PC-9 (cell line): Measurements from ENCODE around the gene GPM6B. TPM values are rescaled to one million over a fixed set of nuclear protein-coding genes. Genes with fewer than 3 reads are reported as not detected.

Experiments
- BruUV-seq: library from RNA; stranded (reverse); fragments of 400-500 nt; replicated peaks from 2 replicates; lab custom pipeline; 2021; lab: Mats Ljungman, UMichigan
- CTCF ChIA-PET: fragments of 300-600 bp; sonication (Branson Sonifier 250); formaldehyde crosslinking; loops from one replicate; lab custom pipeline; 2022; ENCODE audit warnings: antibody characterized with exemption; lab: Charles Lee
- POLR2A ChIA-PET: fragments of 300-600 bp; sonication (Branson Sonifier 250); formaldehyde crosslinking; loops from one replicate; lab custom pipeline; 2022; ENCODE audit warnings: antibody characterized with exemption; ENCODE audit not compliant: unreplicated experiment; lab: Charles Lee
- DNase-seq, 2 experiments: peaks; one replicate each; pipeline versions ENCODE4 v3.0.0 to v3.0.0-alpha.2; 2015 to 2022; ENCODE audit warnings: mixed read lengths in 1 of 2
- H2AFZ ChIP-seq: fragments of 200-600 bp; sonication (generic); 2 replicates; pipeline ENCODE4 v1.8.1; 2017; ENCODE audit warnings: antibody characterized with exemption
- H3F3A ChIP-seq: fragments of 200-600 bp; sonication (generic); 2 replicates; pipeline ENCODE4 v1.8.1; 2017; ENCODE audit warnings: antibody characterized with exemption, mild to moderate bottlenecking, low read depth; ENCODE audit not compliant: insufficient read depth
- H3K27ac ChIP-seq: fragments of 200-600 bp; sonication (generic); 2 replicates; pipeline ENCODE4 v1.6.1; 2016; ENCODE audit warnings: mixed run types
- H3K27me3 ChIP-seq: fragments of 200-600 bp; sonication (generic); 2 replicates; pipeline ENCODE4 v1.6.1; 2016; ENCODE audit warnings: low read depth, mixed run types; ENCODE audit not compliant: insufficient read depth
- H3K36me3 ChIP-seq: fragments of 200-600 bp; sonication (generic); 2 replicates; pipeline ENCODE4 v1.6.1; 2016; ENCODE audit warnings: low read depth, mixed run types
- H3K4me1 ChIP-seq: fragments of 200-600 bp; sonication (generic); replicated peaks from 2 replicates; pipeline ENCODE4 v1.6.1; 2016; ENCODE audit warnings: mixed run types; ENCODE audit not compliant: insufficient read depth
- H3K4me2 ChIP-seq: fragments of 200-600 bp; sonication (generic); 2 replicates; pipeline ENCODE4 v1.6.1; 2017; ENCODE audit warnings: mixed run types
- H3K4me3 ChIP-seq: fragments of 200-600 bp; sonication (generic); 2 replicates; pipeline ENCODE4 v1.6.1; 2016; ENCODE audit warnings: mixed run types
- H3K79me2 ChIP-seq: fragments of 200-600 bp; sonication (generic); 2 replicates; pipeline ENCODE4 v1.6.1; 2017; ENCODE audit warnings: low read depth, mixed run types
- H3K9me2 ChIP-seq: fragments of 200-600 bp; sonication (generic); 2 replicates; pipeline ENCODE4 v1.8.1; 2017; ENCODE audit warnings: mild to moderate bottlenecking; ENCODE audit not compliant: insufficient read depth
- H3K9me3 ChIP-seq: fragments of 200-600 bp; sonication (generic); 2 replicates; pipeline ENCODE4 v1.8.1; 2016; ENCODE audit warnings: low read depth; ENCODE audit not compliant: insufficient read depth
- H4K20me1 ChIP-seq: fragments of 200-600 bp; sonication (generic); 2 replicates; pipeline ENCODE4 v1.8.1; 2017; ENCODE audit not compliant: insufficient read depth
- EZH2 ChIP-seq: fragments of 200-600 bp; sonication (generic); IDR thresholded peaks from 2 replicates; pipeline ENCODE4 v1.8.0; 2017; ENCODE audit warnings: antibody characterized with exemption, low read depth
- intact Hi-C: fragments of 100-400 bp; cut with micrococcal nuclease; formaldehyde crosslinking; loops from one replicate; pipeline ENCODE4 v1.10.0; 2022; ENCODE audit not compliant: unreplicated experiment
- total RNA-seq: library from RNA; stranded (reverse); gene quantifications from 2 replicates; pipeline ENCODE4 v1.2.3, GENCODE V29; 2021
- TF ChIP-seq, protein P1 (sequence below): fragments of 200-600 bp; sonication (generic); conservative IDR thresholded peaks from 2 replicates; pipeline ENCODE4 v1.6.1; 2017; ENCODE audit warnings: mixed run types, antibody characterized with exemption, mild to moderate bottlenecking, moderate library complexity

Gene GPM6B
- total RNA-seq, 1 experiment from 2014 or later: not detected

DNA sequence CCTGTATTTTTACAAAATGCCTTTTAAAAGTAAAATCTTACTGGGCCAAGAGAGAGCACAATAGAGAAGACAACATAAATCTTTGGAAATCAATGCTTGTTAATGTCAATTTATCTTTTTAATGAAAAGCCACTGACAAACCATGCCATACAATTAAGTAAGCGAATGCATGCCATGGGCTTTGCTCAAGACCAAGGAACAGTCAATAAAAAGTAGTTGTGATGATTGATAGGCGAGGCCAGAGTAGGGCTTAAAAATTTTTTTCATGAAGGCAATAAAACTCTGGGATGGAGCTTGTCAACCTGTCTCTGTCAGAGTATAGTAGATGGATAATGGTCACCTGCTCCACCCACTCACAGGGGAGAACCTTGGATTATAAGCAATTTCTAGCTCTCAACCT, 17.5 kb upstream of the GPM6B start:
- CTCF ChIA-PET: no interaction called here
- DNase-seq: no peak
- TF ChIP-seq, protein P1, sequence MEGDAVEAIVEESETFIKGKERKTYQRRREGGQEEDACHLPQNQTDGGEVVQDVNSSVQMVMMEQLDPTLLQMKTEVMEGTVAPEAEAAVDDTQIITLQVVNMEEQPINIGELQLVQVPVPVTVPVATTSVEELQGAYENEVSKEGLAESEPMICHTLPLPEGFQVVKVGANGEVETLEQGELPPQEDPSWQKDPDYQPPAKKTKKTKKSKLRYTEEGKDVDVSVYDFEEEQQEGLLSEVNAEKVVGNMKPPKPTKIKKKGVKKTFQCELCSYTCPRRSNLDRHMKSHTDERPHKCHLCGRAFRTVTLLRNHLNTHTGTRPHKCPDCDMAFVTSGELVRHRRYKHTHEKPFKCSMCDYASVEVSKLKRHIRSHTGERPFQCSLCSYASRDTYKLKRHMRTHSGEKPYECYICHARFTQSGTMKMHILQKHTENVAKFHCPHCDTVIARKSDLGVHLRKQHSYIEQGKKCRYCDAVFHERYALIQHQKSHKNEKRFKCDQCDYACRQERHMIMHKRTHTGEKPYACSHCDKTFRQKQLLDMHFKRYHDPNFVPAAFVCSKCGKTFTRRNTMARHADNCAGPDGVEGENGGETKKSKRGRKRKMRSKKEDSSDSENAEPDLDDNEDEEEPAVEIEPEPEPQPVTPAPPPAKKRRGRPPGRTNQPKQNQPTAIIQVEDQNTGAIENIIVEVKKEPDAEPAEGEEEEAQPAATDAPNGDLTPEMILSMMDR: no peak
- no peak for TF ChIP-seq EZH2
- Histone ChIP-seq H3K36me3 (no peaks in the 10 kb centered on the region), H3F3A (no peaks in the 10 kb centered on the region), H3K9me3 (no peaks in the 10 kb centered on the region), H3K79me2 (no peaks in the 10 kb centered on the region), H3K9me2 (no peaks in the 10 kb centered on the region), H3K4me2 (no peak overlapping the region), H3K27ac (no peak overlapping the region), H3K4me3 (no peak overlapping the region), H3K27me3 (no peaks in the 10 kb centered on the region), H2AFZ (no peak overlapping the region), H4K20me1 (no peaks in the 10 kb centered on the region), H3K4me1 (no peaks in the 10 kb centered on the region)
- POLR2A ChIA-PET: no interaction called here
- BruUV-seq: no TSS peak
- intact Hi-C loops: no loop called here

- no peak overlapping the region for H3K4me2 ChIP-seq
- no peaks in the 10 kb centered on the region for H4K20me1 ChIP-seq
- H3K79me2 ChIP-seq: no peaks in the 10 kb centered on the region
- no TSS peak for BruUV-seq
- CTCF ChIA-PET: no interaction called here
- H3K27ac ChIP-seq: no peak overlapping the region
- H3K27me3 ChIP-seq: 0 out of 2 replicates have a peak, but pooled peaks cover 5% of the 10 kb centered on the region
- intact Hi-C loops: no loop called here
- no peak overlapping the region for H3K4me3 ChIP-seq
- H3K4me1 ChIP-seq: no peaks in the 10 kb centered on the region
- TF ChIP-seq EZH2: no peak
- TF ChIP-seq, protein P1: no peak
- H2AFZ ChIP-seq: no peak overlapping the region
- H3K9me2 ChIP-seq: no peaks in the 10 kb centered on the region
- POLR2A ChIA-PET: no interaction called here
- H3F3A ChIP-seq: no peaks in the 10 kb centered on the region
- no peaks in the 10 kb centered on the region for H3K9me3 ChIP-seq
- DNase-seq: no peak
- H3K36me3 ChIP-seq: no peaks in the 10 kb centered on the region
Observed at GRCh38 chrX:13829983-13830382, 13.1 kb upstream of the GPM6B start.

DNA sequence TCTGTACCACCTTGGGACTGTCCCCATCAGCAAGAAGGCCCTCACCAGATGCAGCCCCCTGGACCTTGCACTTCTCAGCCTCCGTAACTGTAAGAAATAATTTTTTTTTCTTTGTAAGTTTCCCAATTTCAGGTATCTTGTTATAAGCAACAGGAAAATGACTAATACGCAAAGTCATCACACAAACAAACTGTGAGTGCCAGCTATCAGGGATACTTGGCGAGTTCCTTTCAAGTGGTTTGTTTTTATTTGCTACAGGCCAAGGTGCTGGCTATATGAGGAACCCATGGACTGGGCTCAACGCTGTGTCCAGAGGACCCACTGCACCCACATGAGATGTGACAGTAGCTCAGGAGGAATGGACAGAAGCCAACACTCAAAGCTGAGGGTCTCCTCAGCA, 11.5 kb upstream of the GPM6B start:
- Histone ChIP-seq H3K4me2 (no peak overlapping the region), H3K27me3 (0 out of 2 replicates have a peak, but pooled peaks cover 5% of the 10 kb centered on the region), H4K20me1 (no peaks in the 10 kb centered on the region), H3K4me3 (no peak overlapping the region), H3K79me2 (no peaks in the 10 kb centered on the region), H3F3A (no peaks in the 10 kb centered on the region), H3K36me3 (no peaks in the 10 kb centered on the region), H3K4me1 (no peaks in the 10 kb centered on the region), H3K27ac (no peak overlapping the region), H3K9me2 (no peaks in the 10 kb centered on the region), H2AFZ (no peak overlapping the region), H3K9me3 (no peaks in the 10 kb centered on the region)
- ChIA-PET CTCF (no interaction called here), POLR2A (no interaction called here)
- no peak for DNase-seq
- intact Hi-C loops: no loop called here
- no peak for TF ChIP-seq EZH2
- TF ChIP-seq, protein P1: no peak
- no TSS peak for BruUV-seq
